Aorta (tissue), 5 donors: Measurements from ENCODE around the gene AMELX. TPM values are rescaled to one million over a fixed set of nuclear protein-coding genes. Genes with fewer than 3 reads are reported as not detected.

Experiments used
- ATAC-seq: fragments of 200-7000 bp; cut with Tn5 transposase; one replicate; pipeline ENCODE4 v1.9.1; 2022; ENCODE audit warnings: moderate library complexity; ENCODE audit not compliant: low FRiP score
- DNase-seq, 2 donors: peaks; one replicate each; pipeline ENCODE4 v3.0.0-alpha.2; 2020
- H3K27ac ChIP-seq, 2 donors: one replicate each; pipeline ENCODE4 v1.5.1; 2013; ENCODE audit warnings: low read length in 2 of 2, mild to moderate bottlenecking in 2 of 2, moderate library complexity in 2 of 2, control low read depth in 1 of 2, inconsistent platforms in 1 of 2, low read depth in 1 of 2
- H3K27me3 ChIP-seq, 2 donors: one replicate each; pipeline ENCODE4 v1.6.1; 2013; ENCODE audit warnings: control low read depth in 1 of 2, low read length in 1 of 2, mild to moderate bottlenecking in 1 of 2, moderate library complexity in 1 of 2; ENCODE audit not compliant: insufficient read depth in 2 of 2, control insufficient read depth in 1 of 2
- H3K36me3 ChIP-seq, 2 donors: one replicate each; pipeline ENCODE4 v1.6.1; 2013; ENCODE audit warnings: control low read depth in 1 of 2, low read length in 1 of 2, mild to moderate bottlenecking in 1 of 2; ENCODE audit not compliant: insufficient read depth in 2 of 2, control insufficient read depth in 1 of 2
- H3K4me1 ChIP-seq, 2 donors: one replicate each; pipeline ENCODE4 v1.6.1; 2013; ENCODE audit warnings: low read length in 2 of 2, control low read depth in 1 of 2, mild to moderate bottlenecking in 1 of 2, moderate library complexity in 1 of 2; ENCODE audit not compliant: insufficient read depth in 2 of 2, control insufficient read depth in 1 of 2
- H3K4me3 ChIP-seq, 2 donors: one replicate each; pipeline ENCODE4 v1.5.1; 2013; ENCODE audit warnings: low read length in 2 of 2, control low read depth in 1 of 2, mild to moderate bottlenecking in 1 of 2
- H3K9me3 ChIP-seq: one replicate; pipeline ENCODE4 v1.6.1; 2013; ENCODE audit warnings: mild to moderate bottlenecking, low read length; ENCODE audit not compliant: control insufficient read depth
- WGBS, 2 donors: extraction: QIAGEN DNeasy Blood & Tissue Kit; methylation state at CpG; one replicate each; pipeline ENCODE4 v1.1.7; 2013; 5-methylcytosine and 5-hydroxymethylcytosine counted together
- intact Hi-C, 2 donors: fragments of 100-400 bp; cut with DNase I; formaldehyde crosslinking; loops; one replicate each; pipeline versions ENCODE4 v1.14.2 to v1.15.0; 2022
- microRNA-seq, 2 donors: library from miRNA; unstranded; fragments of <30 nt; microRNA quantifications; one replicate each; pipeline ENCODE4 v1.2.0, GENCODE V29; 2020
- polyA plus RNA-seq, 2 donors: library from polyadenylated mRNA; stranded (reverse); fragments of 200-250 nt; gene quantifications; one replicate each; pipeline ENCODE4 v1.2.3, GENCODE V29; 2013
- total RNA-seq, 2 donors: library from RNA; stranded (reverse); fragmentation: NEBNext Ultra II Directional; extraction: Animal tissue kit (Norgen Biotek cat#: 25700); gene quantifications; one replicate each; pipeline ENCODE4 v1.2.1, GENCODE V29; 2021
- donor health status: healthy with polysubstance abuse.
- donor health status: Bipolar disorder and iron deficiency.
- donor health status: DM: no; HTN: no; CAD: no.
- donor health status: DM: no; HTN: no; CAD: no.
- donor health status: DM: yes; HTN: yes; CAD: no.

The AMELX gene
- total and polyA plus RNA-seq, 4 donors: not detected

DNA sequence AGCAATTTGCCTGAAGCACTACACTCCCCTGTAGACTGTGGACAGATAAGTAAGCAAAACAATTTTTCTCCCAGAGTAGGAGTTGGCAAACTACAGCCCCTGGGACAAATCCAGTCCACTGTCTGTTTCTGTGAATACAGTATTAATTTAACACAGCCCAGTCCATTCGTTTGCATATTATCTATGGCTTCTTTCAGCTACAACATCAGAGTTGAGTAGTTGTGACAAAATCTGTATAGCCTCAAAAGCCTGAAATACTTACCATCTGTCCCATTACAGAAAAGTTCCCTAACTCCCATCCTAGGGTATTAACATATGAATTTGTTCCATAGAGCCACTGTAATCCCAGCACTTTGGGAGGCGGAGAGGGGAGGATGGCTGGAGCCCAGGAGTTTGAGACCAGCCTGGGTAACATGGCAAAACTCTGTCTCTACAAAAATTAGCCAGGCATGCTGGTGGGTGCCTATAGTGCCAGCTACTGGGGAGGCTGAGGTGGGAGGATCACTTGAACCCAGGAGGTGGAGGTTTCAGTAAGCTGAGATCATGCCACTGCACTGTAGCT, 53.0 kb downstream of the AMELX start:
- no peak overlapping the region for H3K27ac ChIP-seq
- WGBS, 2 donors: 40 to 53% methylated on average over 2 of the region's 2 CpGs
- DNase-seq: no peak
- H3K9me3 ChIP-seq: no peaks in the 10 kb centered on the region
- intact Hi-C loops: no loop called here
- ATAC-seq: no peak
- peaks cover 0 to 4% of the 10 kb centered on the region in 2 donors for H3K4me1 ChIP-seq
- H3K36me3 ChIP-seq: no peaks in the 10 kb centered on the region
- H3K4me3 ChIP-seq: no peak overlapping the region
- no peaks in the 10 kb centered on the region for H3K27me3 ChIP-seq

DNA sequence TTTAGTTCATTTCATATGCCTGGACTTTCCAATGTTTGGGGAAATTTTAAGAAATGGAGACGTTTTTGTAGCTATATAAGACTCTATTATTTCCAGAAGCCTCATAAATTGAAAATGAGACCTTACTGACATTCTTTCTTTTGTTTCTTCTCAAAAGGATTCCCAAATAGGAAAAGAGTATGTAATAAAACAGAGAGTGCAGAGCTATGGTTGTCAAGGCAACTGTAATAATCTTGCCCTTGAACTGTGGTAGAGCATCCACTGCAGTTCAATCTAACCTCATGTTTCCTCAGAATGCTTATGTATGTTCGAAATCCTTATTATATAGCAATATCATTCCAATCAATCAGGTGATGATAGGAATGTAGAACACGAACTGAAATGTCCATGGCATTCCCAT, 54.1 kb downstream of the AMELX start:
- no peak overlapping the region for H3K27ac ChIP-seq
- H3K4me3 ChIP-seq: no peak overlapping the region
- no peaks in the 10 kb centered on the region for H3K27me3 ChIP-seq
- intact Hi-C loops: no loop called here
- H3K4me1 ChIP-seq: peaks cover 0 to 4% of the 10 kb centered on the region in 2 donors
- DNase-seq: no peak
- no peaks in the 10 kb centered on the region for H3K36me3 ChIP-seq
- WGBS, 2 donors: 47 to 81% methylated on average over 3 of the region's 3 CpGs
- ATAC-seq: no peak
- H3K9me3 ChIP-seq: no peaks in the 10 kb centered on the region

DNA sequence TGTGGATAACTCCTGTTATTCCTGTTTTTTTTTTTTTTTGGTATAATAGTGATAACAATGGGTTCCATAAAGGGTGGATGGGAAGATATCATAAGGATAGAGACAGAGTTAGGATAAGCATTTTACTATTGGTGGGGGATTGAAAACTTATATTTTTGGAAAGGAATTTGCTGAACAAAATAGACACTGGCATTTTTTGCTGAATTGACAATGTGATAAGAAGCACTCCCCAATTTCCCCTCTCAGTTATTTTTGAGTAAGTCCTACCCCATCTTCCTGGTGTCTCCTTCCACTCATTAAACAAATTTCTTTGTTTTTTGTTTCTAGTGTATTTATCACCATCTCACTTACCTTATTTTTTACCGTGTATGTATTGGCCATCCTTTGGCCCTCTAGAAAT, 55.8 kb downstream of the AMELX start:
- Histone ChIP-seq H3K4me3 (no peak overlapping the region), H3K4me1 (peaks cover 0 to 7% of the 10 kb centered on the region in 2 donors), H3K36me3 (no peaks in the 10 kb centered on the region), H3K27me3 (no peaks in the 10 kb centered on the region), H3K9me3 (no peaks in the 10 kb centered on the region), H3K27ac (no peak overlapping the region)
- intact Hi-C loops: no loop called here
- ATAC-seq (no peak), DNase-seq (no peak)
- 71 to 88% methylated on average over 1 of the region's 1 CpG for WGBS, 2 donors

DNA sequence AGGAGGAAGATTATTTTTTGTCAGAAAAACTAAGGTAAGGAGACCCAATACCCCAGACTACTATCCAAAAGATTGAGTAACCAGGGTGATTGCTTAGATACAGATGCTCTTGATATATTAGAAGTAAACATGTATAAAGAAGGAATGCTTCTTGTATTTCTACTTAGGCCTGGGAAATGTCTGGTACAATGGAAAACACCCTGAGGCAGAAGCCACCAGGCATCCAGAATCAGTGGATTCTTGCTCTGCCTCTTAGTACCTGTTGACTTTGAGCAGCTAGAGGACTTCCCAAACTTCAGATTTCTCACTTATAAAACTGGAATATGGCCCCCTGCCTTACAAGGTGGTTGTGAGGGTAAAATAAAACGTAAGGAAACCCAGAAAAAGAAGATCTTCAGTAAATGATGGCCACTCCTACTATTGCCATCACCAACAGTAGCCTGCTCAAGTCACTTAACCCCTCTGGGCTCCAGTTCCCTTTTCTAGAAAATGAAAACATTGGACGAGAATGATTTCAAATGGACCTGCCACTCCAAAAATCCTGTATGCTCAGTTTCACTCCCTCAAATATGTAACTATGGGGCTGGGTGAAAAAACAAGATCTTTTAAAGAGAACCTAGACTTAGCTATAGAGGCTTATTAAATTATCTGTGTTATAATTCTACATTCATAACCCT, 56.6 kb downstream of the AMELX start:
- Histone ChIP-seq H3K4me3 (no peak overlapping the region), H3K4me1 (peaks cover 0 to 7% of the 10 kb centered on the region in 2 donors), H3K27ac (no peak overlapping the region)

More for the DNA sequence above, 56.6 kb downstream of the AMELX start:
- no peaks in the 10 kb centered on the region for H3K27me3 ChIP-seq
- intact Hi-C loops: no loop called here
- DNase-seq: no peak
- no peaks in the 10 kb centered on the region for H3K36me3 ChIP-seq
- WGBS, 2 donors: 24 to 38% methylated on average over 2 of the region's 2 CpGs
- ATAC-seq: no peak
- H3K9me3 ChIP-seq: no peaks in the 10 kb centered on the region

Small RNA genes lying within 50 kb of the gene (microRNA-seq; reads per million reads assigned to microRNA genes)
- gene MIR548AX: 0.99 to 1.2 reads per million in 2 donors

Other genes starting within 250 kb of the AMELX start
- 10 to 100 TPM; 14.0 to 18.1 TPM for gene HCCS, start 182.1 kb upstream of the AMELX start, total RNA-seq
- gene HCCS, start 182.1 kb upstream of the AMELX start, polyA plus RNA-seq: 10 to 100 TPM; 10.9 to 27.2 TPM